Endothelial cell of umbilical vein (primary cell): Measurements from ENCODE around the gene CCNY. TPM values are rescaled to one million over a fixed set of nuclear protein-coding genes. Genes with fewer than 3 reads are reported as not detected.

ENCODE experiments used
- BruUV-seq: library from RNA; stranded (reverse); fragments of 400-500 nt; replicated peaks from 2 replicates; lab custom pipeline; 2021; lab: Mats Ljungman, UMichigan
- CTCF ChIA-PET: fragments of 300-600, 350-600 bp; sonication (Branson Sonifier 250); formaldehyde crosslinking; loops from one replicate; lab custom pipeline; 2021; ENCODE audit warnings: antibody characterized with exemption, inconsistent platforms; lab: Charles Lee
- POLR2A ChIA-PET: fragments of 300-600, 350-600 bp; sonication (Branson Sonifier 250); formaldehyde crosslinking; loops from one replicate; lab custom pipeline; 2021; ENCODE audit warnings: antibody characterized with exemption, inconsistent platforms; lab: Charles Lee
- DNase-seq: peaks from one replicate; pipeline ENCODE4 v3.0.0-alpha.2; 2011; ENCODE audit warnings: low read depth, low spot score
- FAIRE-seq: peaks from 2 replicates; lab custom pipeline; 2011; peaks lifted over from hg19 to GRCh38; lab: Jason Lieb, UNC
- H2AFZ ChIP-seq: 2 replicates; pipeline ENCODE4 v1.6.0; 2012; ENCODE audit warnings: low read depth, low read length, control low read depth, inconsistent platforms
- H3K27ac ChIP-seq: 2 replicates; pipeline ENCODE4 v1.5.1; 2011; ENCODE audit warnings: low read depth, mild to moderate bottlenecking, control low read depth, low read length, moderate library complexity; ENCODE audit not compliant: insufficient read depth
- H3K27me3 ChIP-seq, 2 experiments: 2 replicates each; pipeline versions ENCODE4 v1.6.0 to v1.6.1; 2011; ENCODE audit warnings: low read length in 2 of 2, mixed read lengths in 1 of 2; ENCODE audit not compliant: control insufficient read depth in 2 of 2, insufficient read depth in 2 of 2
- H3K36me3 ChIP-seq, 2 experiments: 2 replicates in 1 of 2; 3 replicates in 1 of 2; pipeline ENCODE4 v1.5.1; 2011; ENCODE audit warnings: low read length in 2 of 2, mild to moderate bottlenecking in 1 of 2, moderate library complexity in 1 of 2; ENCODE audit not compliant: control insufficient read depth in 2 of 2, insufficient read depth in 2 of 2; ENCODE audit errors: extremely low read depth in 1 of 2
- H3K4me1 ChIP-seq: 3 replicates; pipeline ENCODE4 v1.5.1; 2011; ENCODE audit warnings: mild to moderate bottlenecking, low read length; ENCODE audit not compliant: control insufficient read depth, insufficient read depth; ENCODE audit errors: extremely low read depth
- H3K4me2 ChIP-seq: 2 replicates; pipeline ENCODE4 v1.6.1; 2011; ENCODE audit warnings: low read length, control low read depth, mixed read lengths; ENCODE audit not compliant: insufficient read depth
- H3K4me3 ChIP-seq, 3 experiments: fragments of 200-600 bp in 1 of 3; sonication (generic), shearing (Covaris generic) in 1 of 3; replicated peaks in 1 of 3; 2 replicates each; pipeline ENCODE4 v1.5.1; 2011 to 2016; ENCODE audit warnings: control low read depth in 3 of 3, low read length in 3 of 3, mild to moderate bottlenecking in 2 of 3, inconsistent platforms in 1 of 3, low read depth in 1 of 3, moderate library complexity in 1 of 3; ENCODE audit not compliant: insufficient read depth in 1 of 3
- H3K79me2 ChIP-seq: 2 replicates; pipeline ENCODE4 v1.6.0; 2012; ENCODE audit warnings: low read length, inconsistent platforms; ENCODE audit not compliant: control insufficient read depth, insufficient read depth
- H3K9ac ChIP-seq: replicated peaks from 2 replicates; pipeline ENCODE3; 2011; ENCODE audit warnings: low read length, control low read depth; ENCODE audit not compliant: insufficient read depth; ENCODE audit errors: extremely low read depth
- H3K9me1 ChIP-seq: replicated peaks from 3 replicates; pipeline ENCODE4 v1.6.0; 2011; ENCODE audit warnings: mild to moderate bottlenecking, low read length; ENCODE audit not compliant: control insufficient read depth, insufficient read depth; ENCODE audit errors: extremely low read depth
- H3K9me3 ChIP-seq: replicated peaks from 2 replicates; pipeline ENCODE4 v1.5.1; 2012; ENCODE audit warnings: low read length, inconsistent platforms; ENCODE audit not compliant: control insufficient read depth, insufficient read depth
- H4K20me1 ChIP-seq: replicated peaks from 2 replicates; pipeline ENCODE3; 2011; ENCODE audit warnings: mild to moderate bottlenecking, low read length; ENCODE audit not compliant: control insufficient read depth, insufficient read depth; ENCODE audit errors: extremely low read depth
- CTCF ChIP-seq, 2 donors: IDR thresholded peaks; 1 replicate in 1 of 2; 2 replicates in 1 of 2; pipeline ENCODE4 v1.5.1; 2011; ENCODE audit warnings: low read length in 2 of 2, mild to moderate bottlenecking in 2 of 2, moderate library complexity in 2 of 2, control low read depth in 1 of 2, inconsistent platforms in 1 of 2, low read depth in 1 of 2; ENCODE audit not compliant: insufficient read depth in 1 of 2; ENCODE audit errors: extremely low read depth in 1 of 2
- EZH2 ChIP-seq: IDR thresholded peaks from 2 replicates; pipeline ENCODE4 v1.6.1; 2012; ENCODE audit warnings: borderline replicate concordance, low read depth, mild to moderate bottlenecking, moderate library complexity, low read length, inconsistent platforms; ENCODE audit not compliant: severe bottlenecking
- FOS ChIP-seq: IDR thresholded peaks from 2 replicates; pipeline ENCODE4 v1.6.1; 2011; ENCODE audit warnings: mild to moderate bottlenecking, low read length, moderate library complexity, borderline replicate concordance; ENCODE audit not compliant: insufficient read depth
- GATA2 ChIP-seq: IDR thresholded peaks from 2 replicates; pipeline ENCODE4 v1.7.0; 2011; ENCODE audit warnings: low read depth, mild to moderate bottlenecking, moderate library complexity, mixed read lengths, low read length; ENCODE audit not compliant: insufficient read length, insufficient read depth
- JUN ChIP-seq: IDR thresholded peaks from 2 replicates; pipeline ENCODE4 v1.6.1; 2011; ENCODE audit warnings: borderline replicate concordance, low read depth; ENCODE audit not compliant: insufficient read length, insufficient read depth
- MYC ChIP-seq: IDR thresholded peaks from one replicate; pipeline ENCODE4 v1.6.1; 2011; ENCODE audit warnings: mild to moderate bottlenecking, low read depth, low read length
- POLR2A ChIP-seq: IDR thresholded peaks from 2 replicates; pipeline ENCODE4 v1.6.1; 2012; ENCODE audit warnings: low read depth, mild to moderate bottlenecking, control low read depth, low read length
- POLR2AphosphoS5 ChIP-seq: IDR thresholded peaks from 2 replicates; pipeline ENCODE4 v1.6.1; 2012; ENCODE audit warnings: low read depth, mild to moderate bottlenecking, control low read depth, low read length, moderate library complexity; ENCODE audit not compliant: insufficient read depth
- dilution Hi-C: fragments of 300-500 bp; cut with MboI; formaldehyde crosslinking; loops from one replicate; pipeline ENCODE4 v1.15.0; 2019; ENCODE audit warnings: low sequenced_read_pairs; ENCODE audit not compliant: extremely low pct_ligation_motif_present
- intact Hi-C: fragments of 100-400 bp; cut with micrococcal nuclease; formaldehyde crosslinking; loops from one replicate; pipeline ENCODE4 v1.10.0; 2022
- polyA plus RNA-seq, 4 experiments: library from polyadenylated mRNA; depleted of rRNA in 3 of 4; stranded (reverse) in 3 of 4; unstranded in 1 of 4; fragments of >200 nt; gene quantifications; 2 replicates each; pipeline versions ENCODE4 v1.2.1 to v1.2.3, GENCODE V29; 2011 to 2012; ENCODE audit warnings: missing spikeins in 1 of 4
- total RNA-seq: library from RNA; stranded (reverse); gene quantifications from 2 replicates; pipeline ENCODE4 v1.2.3, GENCODE V29; 2021
- TF ChIP-seq, protein P1 (sequence below): IDR thresholded peaks from 2 replicates; pipeline ENCODE4 v1.6.1; 2011; ENCODE audit not compliant: insufficient read depth, insufficient read length

The CCNY gene
- total and polyA plus RNA-seq, 2 donors (not counting 3 experiments of a cell fraction or from before 2014, with no cell fraction given), result 61.5 to 107 TPM

DNA sequence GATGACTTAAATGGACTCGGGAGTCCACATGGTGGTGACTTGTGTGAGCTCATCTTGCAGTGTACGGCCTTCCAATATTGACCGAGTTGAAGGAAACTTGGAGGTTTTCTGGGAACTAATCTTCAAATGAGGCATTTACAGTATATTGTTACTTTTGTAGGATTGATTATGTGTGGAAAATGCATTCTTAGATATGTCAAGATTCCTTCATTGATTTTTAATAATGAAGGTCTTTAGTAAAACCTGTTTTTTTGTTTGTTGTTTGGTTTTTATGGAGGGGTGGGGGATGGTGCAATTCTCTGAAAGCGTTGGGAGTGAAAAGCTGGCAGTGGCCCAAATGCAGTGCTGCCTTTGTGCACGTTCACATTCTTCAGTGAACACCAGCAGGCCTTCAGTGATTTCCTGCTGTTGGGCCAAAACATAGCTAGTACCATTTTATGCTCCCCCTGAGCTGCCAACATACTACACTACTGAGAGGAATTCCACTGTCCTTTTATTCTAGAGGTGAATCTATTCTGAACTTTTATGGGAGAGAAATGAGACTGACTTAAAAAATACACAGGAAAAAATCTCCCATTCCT is 50.4 kb downstream of the CCNY start:
- no peak for TF ChIP-seq POLR2A
- TF ChIP-seq JUN, result no peak
- TF ChIP-seq, protein P1, sequence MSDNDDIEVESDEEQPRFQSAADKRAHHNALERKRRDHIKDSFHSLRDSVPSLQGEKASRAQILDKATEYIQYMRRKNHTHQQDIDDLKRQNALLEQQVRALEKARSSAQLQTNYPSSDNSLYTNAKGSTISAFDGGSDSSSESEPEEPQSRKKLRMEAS, result no peak
- no peak for TF ChIP-seq EZH2
- no peak for TF ChIP-seq MYC
- TF ChIP-seq FOS, result no peak
- no peak for TF ChIP-seq POLR2AphosphoS5
- TF ChIP-seq CTCF (IDR thresholded peaks at IDR 0.05; ENCODE audit: extremely low read depth in 1 of 2, insufficient read depth in 1 of 2, low read depth in 1 of 2, low read length in 2 of 2), result no peak
- no peak for TF ChIP-seq GATA2
- BruUV-seq, result no TSS peak
- peaks cover 3% of the 10 kb centered on the region for H4K20me1 ChIP-seq
- no peaks in the 10 kb centered on the region for H3K9me1 ChIP-seq
- peaks cover 96% of the 10 kb centered on the region for H3K79me2 ChIP-seq
- no peak overlapping the region for H3K4me3 ChIP-seq
- H3K27ac ChIP-seq, result peak overlapping the region; percentile 46
- no peak overlapping the region for H3K9ac ChIP-seq
- no peaks in the 10 kb centered on the region for H3K36me3 ChIP-seq
- intact Hi-C loops, result loop anchor here (1.0 to 2.0 kb wide), 3 partner anchors 7 to 60 kb away; no protein-coding TSS in a partner anchor
- no peaks in the 10 kb centered on the region for H3K27me3 ChIP-seq
- H3K9me3 ChIP-seq, result no peaks in the 10 kb centered on the region
- CTCF ChIA-PET, result interaction anchor here (0.5 to 2.4 kb wide), 11 partner anchors 11 to 177 kb away, joined by 3 to 5 read pairs (median 4); no protein-coding TSS in a partner anchor
- H3K4me2 ChIP-seq, result peak overlapping the region; percentile 18
- peak; percentile 78 for DNase-seq
- H3K4me1 ChIP-seq, result peaks cover 24% of the 10 kb centered on the region
- peak; percentile 88 for FAIRE-seq
- POLR2A ChIA-PET, result interaction anchor here (0.6 to 1.5 kb wide), 3 partner anchors 8 to 61 kb away, joined by 3 to 4 read pairs (median 3); no protein-coding TSS in a partner anchor
- H2AFZ ChIP-seq, result no peak overlapping the region
- dilution Hi-C loops, result no loop called here
